A549 (cell line): Measurements from ENCODE around the gene CRTAP.

Source experiments
- CBX2 ChIP-seq: fragments of 200-600 bp; sonication (generic); IDR thresholded peaks from 2 replicates; pipeline ENCODE4 v1.6.1; 2016; ENCODE audit warnings: low read depth, mild to moderate bottlenecking, borderline replicate concordance
- CEBPB ChIP-seq, 2 experiments: fragments of >200 bp in 1 of 2; sonication (Bioruptor Twin) in 1 of 2; formaldehyde crosslinking in 1 of 2; IDR thresholded peaks; 2 replicates each; pipeline ENCODE4 v1.6.1; 2012 to 2016
- CTCF ChIP-seq: fragments of >200 bp; sonication (Bioruptor Twin); formaldehyde crosslinking; IDR thresholded peaks from 3 replicates; pipeline ENCODE4 v1.5.1; 2016
- EP300 ChIP-seq, 2 experiments: fragments of >200 bp; sonication (Bioruptor Twin); formaldehyde crosslinking; IDR thresholded peaks; 2 replicates in 1 of 2; 3 replicates in 1 of 2; pipeline ENCODE4 v1.6.1; 2016 to 2017
- JUN ChIP-seq, 2 experiments: fragments of >200 bp; sonication (Bioruptor Twin); formaldehyde crosslinking; IDR thresholded peaks; 2 replicates in 1 of 2; 3 replicates in 1 of 2; pipeline ENCODE4 v1.6.1; 2016 to 2017
- POLR2A ChIP-seq: IDR thresholded peaks from 2 replicates; pipeline ENCODE4 v1.6.1; 2012; ENCODE audit warnings: mild to moderate bottlenecking, low read length
- RAD21 ChIP-seq, 2 experiments: fragments of >200 bp in 1 of 2; sonication (Bioruptor Twin) in 1 of 2; formaldehyde crosslinking in 1 of 2; IDR thresholded peaks in 1 of 2; conservative IDR thresholded peaks in 1 of 2; 2 replicates in 1 of 2; 3 replicates in 1 of 2; pipeline ENCODE4 v1.6.1; 2012 to 2018; ENCODE audit warnings: inconsistent platforms in 1 of 2
- RCOR1 ChIP-seq: fragments of 150-350 bp; IDR thresholded peaks from 2 replicates; pipeline ENCODE4 v1.6.1; 2014; ENCODE audit warnings: antibody characterized with exemption, low read length, low read depth
- REST ChIP-seq: fragments of 200-600 bp; sonication (generic); IDR thresholded peaks from 2 replicates; pipeline ENCODE4 v1.6.1; 2016; ENCODE audit warnings: antibody characterized with exemption, mild to moderate bottlenecking, moderate library complexity
- RFX5 ChIP-seq: fragments of 450-650 bp; IDR thresholded peaks from 2 replicates; pipeline ENCODE4 v1.7.1; 2014; ENCODE audit warnings: antibody characterized with exemption, mild to moderate bottlenecking, moderate library complexity
- ZC3H11A ChIP-seq: fragments of 450-650 bp; IDR thresholded peaks from 2 replicates; pipeline ENCODE4 v1.6.1; 2014; ENCODE audit warnings: antibody characterized with exemption, mild to moderate bottlenecking
- ZFP36 ChIP-seq: fragments of 450-650 bp; IDR thresholded peaks from 2 replicates; pipeline ENCODE4 v1.6.1; 2014; ENCODE audit warnings: borderline replicate concordance; ENCODE audit not compliant: partially characterized antibody
- TF ChIP-seq, protein P1 (sequence below): fragments of 450-650 bp; IDR thresholded peaks from 2 replicates; pipeline ENCODE4 v1.6.1; 2014; ENCODE audit warnings: antibody characterized with exemption
- TF ChIP-seq, protein P2 (sequence below): IDR thresholded peaks from 2 replicates; pipeline ENCODE4 v1.6.1; 2012

GRCh38 chr3:33114622-33115023 is 809 bp downstream of the CRTAP start:
- no peak for TF ChIP-seq CBX2
- no peak for TF ChIP-seq CTCF
- no peak for TF ChIP-seq RFX5
- TF ChIP-seq REST = no peak
- TF ChIP-seq EP300 (IDR thresholded peaks at IDR 0.05) = no peak
- no peak for TF ChIP-seq POLR2A
- TF ChIP-seq RAD21 (conservative IDR thresholded peaks at IDR 0.05 in 1 of 2, IDR thresholded peaks at IDR 0.05 in 1 of 2) = no peak
- TF ChIP-seq RCOR1 = no peak
- TF ChIP-seq CEBPB (IDR thresholded peaks at IDR 0.05) = no peak
- TF ChIP-seq ZC3H11A = no peak
- TF ChIP-seq JUN (IDR thresholded peaks at IDR 0.05) = no peak
- TF ChIP-seq, protein P1, sequence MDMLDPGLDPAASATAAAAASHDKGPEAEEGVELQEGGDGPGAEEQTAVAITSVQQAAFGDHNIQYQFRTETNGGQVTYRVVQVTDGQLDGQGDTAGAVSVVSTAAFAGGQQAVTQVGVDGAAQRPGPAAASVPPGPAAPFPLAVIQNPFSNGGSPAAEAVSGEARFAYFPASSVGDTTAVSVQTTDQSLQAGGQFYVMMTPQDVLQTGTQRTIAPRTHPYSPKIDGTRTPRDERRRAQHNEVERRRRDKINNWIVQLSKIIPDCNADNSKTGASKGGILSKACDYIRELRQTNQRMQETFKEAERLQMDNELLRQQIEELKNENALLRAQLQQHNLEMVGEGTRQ = no peak
- TF ChIP-seq, protein P2, sequence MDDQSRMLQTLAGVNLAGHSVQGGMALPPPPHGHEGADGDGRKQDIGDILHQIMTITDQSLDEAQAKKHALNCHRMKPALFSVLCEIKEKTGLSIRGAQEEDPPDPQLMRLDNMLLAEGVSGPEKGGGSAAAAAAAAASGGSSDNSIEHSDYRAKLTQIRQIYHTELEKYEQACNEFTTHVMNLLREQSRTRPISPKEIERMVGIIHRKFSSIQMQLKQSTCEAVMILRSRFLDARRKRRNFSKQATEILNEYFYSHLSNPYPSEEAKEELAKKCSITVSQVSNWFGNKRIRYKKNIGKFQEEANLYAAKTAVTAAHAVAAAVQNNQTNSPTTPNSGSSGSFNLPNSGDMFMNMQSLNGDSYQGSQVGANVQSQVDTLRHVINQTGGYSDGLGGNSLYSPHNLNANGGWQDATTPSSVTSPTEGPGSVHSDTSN = no peak; the same call in 1 of the 2 replicates
- TF ChIP-seq ZFP36 = no peak
